H7 (cell line): ENCODE data around the gene NTRK1. TPM values are rescaled to one million over a fixed set of nuclear protein-coding genes. Genes with fewer than 3 reads are reported as not detected.

Experiments
- DNase-seq: peaks from one replicate; pipeline ENCODE4 v3.0.0; 2012
- H3K27me3 ChIP-seq: 2 replicates; pipeline ENCODE4 v1.6.0; 2011; ENCODE audit warnings: mild to moderate bottlenecking, low read length; ENCODE audit not compliant: control insufficient read depth, insufficient read depth
- H3K36me3 ChIP-seq: replicated peaks from 2 replicates; pipeline ENCODE4 v1.5.1; 2011; ENCODE audit warnings: low read length; ENCODE audit not compliant: control insufficient read depth, insufficient read depth
- H3K4me3 ChIP-seq: 2 replicates; pipeline ENCODE4 v1.5.1; 2011; ENCODE audit warnings: low read depth, mild to moderate bottlenecking, control low read depth, low read length, moderate library complexity; ENCODE audit not compliant: insufficient read depth
- total RNA-seq: library from RNA; depleted of rRNA; stranded (reverse); fragments of >200 nt; shearing (Covaris generic); gene quantifications from 2 replicates; pipeline ENCODE4 v1.2.3, GENCODE V29; 2014

NTRK1 gene
- total RNA-seq, 1 experiment from 2014 or later, result 0.07 TPM

GRCh38 chr1:156828400-156829124 lies 32.1 kb upstream of the NTRK1 start:
- Histone ChIP-seq H3K4me3 (no peak overlapping the region), H3K27me3 (peaks cover 11% of the 10 kb centered on the region; the same call in 1 of the 2 replicates), H3K36me3 (no peaks in the 10 kb centered on the region)
- no peak for DNase-seq

GRCh38 chr1:156832434-156832833 lies 28.2 kb upstream of the NTRK1 start:
- Histone ChIP-seq H3K36me3 (no peaks in the 10 kb centered on the region), H3K27me3 (peaks cover 32% of the 10 kb centered on the region), H3K4me3 (no peak overlapping the region)
- DNase-seq, result no peak

- H3K4me3 ChIP-seq, result no peak overlapping the region
- no peak for DNase-seq
- no peaks in the 10 kb centered on the region for H3K36me3 ChIP-seq
- peaks cover 36% of the 10 kb centered on the region for H3K27me3 ChIP-seq
Observed at GRCh38 chr1:156833603-156834002, 27.1 kb upstream of the NTRK1 start.

- no peak for DNase-seq
- H3K4me3 ChIP-seq, result no peak overlapping the region
- peaks cover 39% of the 10 kb centered on the region for H3K27me3 ChIP-seq
- H3K36me3 ChIP-seq, result no peaks in the 10 kb centered on the region
Observed at GRCh38 chr1:156834322-156834721, 26.3 kb upstream of the NTRK1 start.

- DNase-seq, result no peak
Observed at GRCh38 chr1:156836041-156836654, 24.5 kb upstream of the NTRK1 start.

GRCh38 chr1:156836892-156837291 lies 23.8 kb upstream of the NTRK1 start:
- DNase-seq, result no peak
- Histone ChIP-seq H3K4me3 (no peak overlapping the region), H3K36me3 (no peaks in the 10 kb centered on the region), H3K27me3 (peaks cover 47% of the 10 kb centered on the region)

More at GRCh38 chr1:156836041-156836654, 24.5 kb upstream of the NTRK1 start:
- H3K4me3 ChIP-seq, result no peak overlapping the region
- H3K27me3 ChIP-seq, result peaks cover 43% of the 10 kb centered on the region
- H3K36me3 ChIP-seq, result no peaks in the 10 kb centered on the region

- Histone ChIP-seq H3K27me3 (peaks cover 60% of the 10 kb centered on the region), H3K36me3 (no peaks in the 10 kb centered on the region), H3K4me3 (no peak overlapping the region)
- peak; percentile 87 for DNase-seq
Observed at GRCh38 chr1:156838972-156839371, 21.7 kb upstream of the NTRK1 start.

GRCh38 chr1:156839426-156840109 lies 21.1 kb upstream of the NTRK1 start:
- Histone ChIP-seq H3K36me3 (no peaks in the 10 kb centered on the region), H3K4me3 (no peak overlapping the region), H3K27me3 (peaks cover 64% of the 10 kb centered on the region)
- peak; percentile 50 for DNase-seq

GRCh38 chr1:156840186-156840897 lies 20.3 kb upstream of the NTRK1 start:
- no peaks in the 10 kb centered on the region for H3K36me3 ChIP-seq
- no peak overlapping the region for H3K4me3 ChIP-seq
- peaks cover 67% of the 10 kb centered on the region for H3K27me3 ChIP-seq
- DNase-seq, result peak; percentile 33

GRCh38 chr1:156840898-156841279 lies 19.8 kb upstream of the NTRK1 start:
- peaks cover 67% of the 10 kb centered on the region for H3K27me3 ChIP-seq
- H3K36me3 ChIP-seq, result no peaks in the 10 kb centered on the region
- no peak overlapping the region for H3K4me3 ChIP-seq
- peak; percentile 36 for DNase-seq

GRCh38 chr1:156841295-156841855 lies 19.3 kb upstream of the NTRK1 start:
- peaks cover 68% of the 10 kb centered on the region for H3K27me3 ChIP-seq

GRCh38 chr1:156842618-156843300 lies 17.9 kb upstream of the NTRK1 start:
- Histone ChIP-seq H3K36me3 (no peaks in the 10 kb centered on the region), H3K4me3 (no peak overlapping the region), H3K27me3 (peaks cover 76% of the 10 kb centered on the region)
- DNase-seq, result no peak

More at GRCh38 chr1:156841295-156841855, 19.3 kb upstream of the NTRK1 start:
- H3K4me3 ChIP-seq, result no peak overlapping the region
- H3K36me3 ChIP-seq, result no peaks in the 10 kb centered on the region
- DNase-seq, result peak; percentile 66

GRCh38 chr1:156844102-156844501 lies 16.6 kb upstream of the NTRK1 start:
- peaks cover 85% of the 10 kb centered on the region for H3K27me3 ChIP-seq

GRCh38 chr1:156844638-156845037 lies 16.0 kb upstream of the NTRK1 start:
- Histone ChIP-seq H3K4me3 (peak overlapping the region; percentile 39; the same call in 1 of the 2 replicates), H3K36me3 (no peaks in the 10 kb centered on the region), H3K27me3 (peaks cover 86% of the 10 kb centered on the region)
- peak; percentile 53 for DNase-seq

More at GRCh38 chr1:156844102-156844501, 16.6 kb upstream of the NTRK1 start:
- DNase-seq, result peak; percentile 83
- Histone ChIP-seq H3K36me3 (no peaks in the 10 kb centered on the region), H3K4me3 (no peak overlapping the region)
